HEK293 (cell line): Measurements from ENCODE around the gene MYH6.

Experiments
- CTCF ChIA-PET: fragments of 350-600 bp; formaldehyde crosslinking; extraction: SDS; loops from one replicate; lab custom pipeline; 2021; ENCODE audit warnings: antibody characterized with exemption; lab: Yijun Ruan, JAX
- POLR2A ChIA-PET: fragments of 300-600 bp; formaldehyde crosslinking; extraction: SDS; loops from one replicate; lab custom pipeline; 2020; ENCODE audit warnings: antibody characterized with exemption, inconsistent platforms; lab: Yijun Ruan, JAX
- H3K27ac ChIP-seq: fragments of 200-500 bp; sonication (Bioruptor generic); 2 replicates; pipeline ENCODE4 v1.5.1; 2014; ENCODE audit warnings: low read depth, low read length, control low read depth, inconsistent platforms; ENCODE audit errors: extremely low read depth
- H3K36me3 ChIP-seq, 2 experiments: fragments of 200-500 bp in 1 of 2; sonication (Bioruptor generic) in 1 of 2; 1 replicate in 1 of 2; 2 replicates in 1 of 2; pipeline ENCODE4 v1.5.1; 2014 to 2017; ENCODE audit warnings: inconsistent platforms in 2 of 2, low read length in 2 of 2; ENCODE audit not compliant: control insufficient read depth in 2 of 2, insufficient read depth in 1 of 2
- H3K4me1 ChIP-seq: fragments of 200-500 bp; sonication (Bioruptor generic); 2 replicates; pipeline ENCODE4 v1.5.1; 2014; ENCODE audit warnings: mild to moderate bottlenecking, low read length, inconsistent platforms; ENCODE audit not compliant: control insufficient read depth, insufficient read depth
- H3K4me3 ChIP-seq: 2 replicates; pipeline ENCODE4 v1.5.1; 2011; ENCODE audit warnings: low read depth, mild to moderate bottlenecking, control low read depth, low read length, moderate library complexity
- H3K9me3 ChIP-seq: fragments of 200-500 bp; sonication (Bioruptor generic); 2 replicates; pipeline ENCODE4 v1.5.1; 2014; ENCODE audit warnings: low read depth, low read length, inconsistent platforms; ENCODE audit not compliant: control insufficient read depth, insufficient read depth
- GLI4 ChIP-seq: fragments of 450-650 bp; formaldehyde crosslinking; IDR thresholded peaks from 2 replicates; pipeline ENCODE4 v1.5.1; 2016; ENCODE audit warnings: missing biosample characterization, missing genetic modification characterization
- HOXA7 ChIP-seq: sonication (generic); formaldehyde crosslinking; IDR thresholded peaks from 2 replicates; pipeline ENCODE4 v1.8.1; 2022; ENCODE audit warnings: missing genetic modification reagents, borderline replicate concordance
- KLF16 ChIP-seq: fragments of 450-650 bp; formaldehyde crosslinking; IDR thresholded peaks from 2 replicates; pipeline ENCODE4 v1.5.1; 2017; ENCODE audit warnings: missing biosample characterization, missing genetic modification characterization
- TRIM28 ChIP-seq: IDR thresholded peaks from 2 replicates; pipeline ENCODE4 v1.6.1; 2011; ENCODE audit warnings: low read length, control low read depth, borderline replicate concordance
- ZFP3 ChIP-seq: fragments of 450-650 bp; formaldehyde crosslinking; IDR thresholded peaks from 2 replicates; pipeline ENCODE4 v1.5.1; 2016; ENCODE audit warnings: low read depth, missing biosample characterization, missing genetic modification characterization
- ZNF132 ChIP-seq: fragments of 450-650 bp; formaldehyde crosslinking; IDR thresholded peaks from 2 replicates; pipeline ENCODE4 v1.5.1; 2017; ENCODE audit warnings: missing biosample characterization, missing genetic modification characterization, borderline replicate concordance
- ZNF140 ChIP-seq: fragments of 450-650 bp; formaldehyde crosslinking; IDR thresholded peaks from 2 replicates; pipeline ENCODE4 v1.5.1; 2016; ENCODE audit warnings: missing biosample characterization, missing genetic modification characterization
- ZNF146 ChIP-seq: fragments of 450-650 bp; formaldehyde crosslinking; IDR thresholded peaks from 2 replicates; pipeline ENCODE4 v1.5.1; 2016; ENCODE audit warnings: missing biosample characterization, missing genetic modification characterization
- ZNF16 ChIP-seq: fragments of 450-650 bp; formaldehyde crosslinking; IDR thresholded peaks from 2 replicates; pipeline ENCODE4 v1.5.1; 2016; ENCODE audit warnings: low read depth, missing biosample characterization, missing genetic modification characterization
- ZNF354C ChIP-seq: fragments of 450-650 bp; formaldehyde crosslinking; IDR thresholded peaks from 2 replicates; pipeline ENCODE4 v1.5.1; 2016; ENCODE audit warnings: missing biosample characterization, missing genetic modification characterization, low read depth, borderline replicate concordance
- ZNF510 ChIP-seq: fragments of 450-650 bp; formaldehyde crosslinking; IDR thresholded peaks from 2 replicates; pipeline ENCODE4 v1.5.1; 2018; ENCODE audit warnings: mild to moderate bottlenecking, missing genetic modification characterization, missing biosample characterization; ENCODE audit not compliant: insufficient replicate concordance
- ZNF555 ChIP-seq: fragments of 450-650 bp; formaldehyde crosslinking; conservative IDR thresholded peaks from 2 replicates; pipeline ENCODE4 v1.5.1; 2017; ENCODE audit warnings: missing biosample characterization, mild to moderate bottlenecking, missing genetic modification characterization, inconsistent platforms
- ZNF76 ChIP-seq: fragments of 450-650 bp; formaldehyde crosslinking; IDR thresholded peaks from 2 replicates; pipeline ENCODE4; 2016; ENCODE audit warnings: low read depth, missing biosample characterization, missing genetic modification characterization, borderline replicate concordance
- ZNF830 ChIP-seq: fragments of 450-650 bp; IDR thresholded peaks from 2 replicates; pipeline ENCODE4 v1.5.0; 2018; ENCODE audit warnings: missing biosample characterization, missing genetic modification characterization, low read depth, mild to moderate bottlenecking, moderate library complexity
- TF ChIP-seq, protein P1 (sequence below): fragments of 450-650 bp; formaldehyde crosslinking; IDR thresholded peaks from 2 replicates; pipeline ENCODE4 v1.5.1; 2016; ENCODE audit warnings: missing biosample characterization, missing genetic modification characterization
- TF ChIP-seq, protein P2 (sequence below): fragments of 450-650 bp; formaldehyde crosslinking; conservative IDR thresholded peaks from 2 replicates; pipeline ENCODE4 v1.5.1; 2016; ENCODE audit warnings: low read depth, missing biosample characterization, missing genetic modification characterization
- TF ChIP-seq, protein P3 (sequence below): fragments of 450-650 bp; formaldehyde crosslinking; IDR thresholded peaks from 2 replicates; pipeline ENCODE4 v1.5.1; 2016; ENCODE audit warnings: missing biosample characterization, missing genetic modification characterization, borderline replicate concordance

MYH6 gene

DNA sequence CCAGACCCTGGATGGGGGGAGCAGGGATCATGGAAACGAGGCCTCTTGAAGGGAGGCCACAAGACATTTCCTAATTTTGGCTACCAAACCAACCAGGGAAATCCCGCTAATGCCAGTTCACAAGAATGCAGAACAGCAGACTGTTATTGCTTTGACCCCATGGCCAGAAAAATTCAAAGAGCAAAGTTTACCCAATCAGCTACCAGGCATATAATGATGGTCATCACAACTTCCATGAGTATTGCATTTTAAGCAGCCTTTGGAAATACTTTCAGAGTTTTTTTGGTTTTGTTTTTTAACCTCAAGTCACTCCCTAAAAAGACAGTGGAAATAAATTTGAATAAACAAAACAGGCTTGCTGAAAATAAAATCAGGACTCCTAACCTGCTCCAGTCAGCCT is 35.6 kb downstream of the MYH6 start, which contains the start of gene IL25 (continued):
- no peak for TF ChIP-seq ZNF140 (tag by site-specific recombination)
- TF ChIP-seq, protein P1, sequence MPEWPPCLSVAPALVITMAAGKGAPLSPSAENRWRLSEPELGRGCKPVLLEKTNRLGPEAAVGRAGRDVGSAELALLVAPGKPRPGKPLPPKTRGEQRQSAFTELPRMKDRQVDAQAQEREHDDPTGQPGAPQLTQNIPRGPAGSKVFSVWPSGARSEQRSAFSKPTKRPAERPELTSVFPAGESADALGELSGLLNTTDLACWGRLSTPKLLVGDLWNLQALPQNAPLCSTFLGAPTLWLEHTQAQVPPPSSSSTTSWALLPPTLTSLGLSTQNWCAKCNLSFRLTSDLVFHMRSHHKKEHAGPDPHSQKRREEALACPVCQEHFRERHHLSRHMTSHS (tag by site-specific recombination) = no peak
- TF ChIP-seq ZNF510 (tag by site-specific recombination) = no peak
- TF ChIP-seq ZNF830 = no peak
- TF ChIP-seq ZNF132 (tag by site-specific recombination) = no peak
- TF ChIP-seq, protein P2, sequence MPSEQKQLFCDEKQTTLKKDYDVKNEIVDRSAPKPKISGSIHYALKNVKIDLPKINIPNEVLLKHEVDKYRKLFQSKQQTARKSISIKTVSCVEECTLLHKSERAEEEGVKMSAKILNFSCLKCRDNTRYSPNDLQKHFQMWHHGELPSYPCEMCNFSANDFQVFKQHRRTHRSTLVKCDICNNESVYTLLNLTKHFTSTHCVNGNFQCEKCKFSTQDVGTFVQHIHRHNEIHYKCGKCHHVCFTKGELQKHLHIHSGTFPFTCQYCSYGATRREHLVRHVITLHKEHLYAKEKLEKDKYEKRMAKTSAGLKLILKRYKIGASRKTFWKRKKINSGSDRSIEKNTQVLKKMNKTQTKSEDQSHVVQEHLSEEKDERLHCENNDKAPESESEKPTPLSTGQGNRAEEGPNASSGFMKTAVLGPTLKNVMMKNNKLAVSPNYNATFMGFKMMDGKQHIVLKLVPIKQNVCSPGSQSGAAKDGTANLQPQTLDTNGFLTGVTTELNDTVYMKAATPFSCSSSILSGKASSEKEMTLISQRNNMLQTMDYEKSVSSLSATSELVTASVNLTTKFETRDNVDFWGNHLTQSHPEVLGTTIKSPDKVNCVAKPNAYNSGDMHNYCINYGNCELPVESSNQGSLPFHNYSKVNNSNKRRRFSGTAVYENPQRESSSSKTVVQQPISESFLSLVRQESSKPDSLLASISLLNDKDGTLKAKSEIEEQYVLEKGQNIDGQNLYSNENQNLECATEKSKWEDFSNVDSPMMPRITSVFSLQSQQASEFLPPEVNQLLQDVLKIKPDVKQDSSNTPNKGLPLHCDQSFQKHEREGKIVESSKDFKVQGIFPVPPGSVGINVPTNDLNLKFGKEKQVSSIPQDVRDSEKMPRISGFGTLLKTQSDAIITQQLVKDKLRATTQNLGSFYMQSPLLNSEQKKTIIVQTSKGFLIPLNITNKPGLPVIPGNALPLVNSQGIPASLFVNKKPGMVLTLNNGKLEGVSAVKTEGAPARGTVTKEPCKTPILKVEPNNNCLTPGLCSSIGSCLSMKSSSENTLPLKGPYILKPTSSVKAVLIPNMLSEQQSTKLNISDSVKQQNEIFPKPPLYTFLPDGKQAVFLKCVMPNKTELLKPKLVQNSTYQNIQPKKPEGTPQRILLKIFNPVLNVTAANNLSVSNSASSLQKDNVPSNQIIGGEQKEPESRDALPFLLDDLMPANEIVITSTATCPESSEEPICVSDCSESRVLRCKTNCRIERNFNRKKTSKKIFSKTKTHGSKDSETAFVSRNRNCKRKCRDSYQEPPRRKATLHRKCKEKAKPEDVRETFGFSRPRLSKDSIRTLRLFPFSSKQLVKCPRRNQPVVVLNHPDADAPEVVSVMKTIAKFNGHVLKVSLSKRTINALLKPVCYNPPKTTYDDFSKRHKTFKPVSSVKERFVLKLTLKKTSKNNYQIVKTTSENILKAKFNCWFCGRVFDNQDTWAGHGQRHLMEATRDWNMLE = no peak
- no peak for TF ChIP-seq TRIM28

DNA sequence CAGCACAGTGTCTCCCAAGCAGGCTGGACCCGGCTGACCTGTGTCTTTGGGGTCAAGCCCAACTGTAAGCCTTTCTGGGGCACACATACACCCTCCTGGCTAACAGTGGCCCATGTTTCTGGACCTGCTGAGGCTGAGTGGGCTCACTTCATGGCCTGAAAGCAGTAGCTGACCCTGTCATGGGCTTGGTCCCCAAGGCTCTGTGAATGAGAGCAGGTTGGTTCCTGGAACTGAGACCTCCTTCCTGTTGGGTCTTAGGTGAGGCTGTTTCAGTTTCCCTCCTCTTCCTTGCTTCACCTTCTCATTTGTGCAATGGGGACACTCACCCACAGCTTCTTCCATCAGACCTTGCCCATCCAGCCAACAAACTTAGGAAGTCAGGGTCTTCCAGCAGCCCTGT is 36.2 kb downstream of the MYH6 start:
- Histone ChIP-seq H3K4me1 (no peaks in the 10 kb centered on the region), H3K9me3 (no peaks in the 10 kb centered on the region), H3K4me3 (no peak overlapping the region), H3K36me3 (no peaks in the 10 kb centered on the region), H3K27ac (no peak overlapping the region)
- ChIA-PET POLR2A (no interaction called here), CTCF (no interaction called here)
- no peak for TF ChIP-seq KLF16 (tag by site-specific recombination)

DNA sequence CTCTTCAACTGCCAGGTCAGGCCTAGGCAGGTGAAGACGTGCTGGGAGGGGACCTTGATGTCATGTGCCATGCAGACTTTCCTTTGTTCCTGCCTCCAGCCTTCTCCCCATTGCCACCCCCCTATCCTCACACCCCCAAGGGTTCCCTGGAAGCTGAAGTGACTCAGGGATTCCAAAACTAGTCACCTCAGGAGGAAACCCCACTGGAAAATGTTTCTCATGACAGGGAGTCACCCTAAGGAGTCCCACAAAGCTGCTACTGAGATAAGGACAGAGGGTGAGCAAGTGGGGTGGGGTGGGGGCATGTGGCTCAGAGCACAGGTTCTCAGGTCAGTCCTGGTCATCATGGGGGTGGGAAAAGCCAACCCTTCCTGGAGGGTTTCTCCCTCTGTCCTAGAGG is 37.9 kb downstream of the MYH6 start:
- Histone ChIP-seq H3K27ac (no peak overlapping the region), H3K36me3 (no peaks in the 10 kb centered on the region), H3K9me3 (no peaks in the 10 kb centered on the region), H3K4me1 (no peaks in the 10 kb centered on the region), H3K4me3 (no peak overlapping the region)
- CTCF ChIA-PET = interaction anchor here (0.7 to 2.8 kb wide), 2 partner anchors 9 to 191 kb away, joined by 3 to 18 read pairs; no protein-coding TSS in a partner anchor
- POLR2A ChIA-PET = no interaction called here
- TF ChIP-seq ZNF555 (tag by site-specific recombination) (no peak), ZNF354C (tag by site-specific recombination) (no peak), ZNF16 (tag by site-specific recombination) (no peak), HOXA7 (no peak), GLI4 (tag by site-specific recombination) (no peak), ZFP3 (tag by site-specific recombination) (no peak), ZNF146 (tag by site-specific recombination) (no peak), ZNF76 (tag by site-specific recombination) (no peak)
- TF ChIP-seq, protein P3, sequence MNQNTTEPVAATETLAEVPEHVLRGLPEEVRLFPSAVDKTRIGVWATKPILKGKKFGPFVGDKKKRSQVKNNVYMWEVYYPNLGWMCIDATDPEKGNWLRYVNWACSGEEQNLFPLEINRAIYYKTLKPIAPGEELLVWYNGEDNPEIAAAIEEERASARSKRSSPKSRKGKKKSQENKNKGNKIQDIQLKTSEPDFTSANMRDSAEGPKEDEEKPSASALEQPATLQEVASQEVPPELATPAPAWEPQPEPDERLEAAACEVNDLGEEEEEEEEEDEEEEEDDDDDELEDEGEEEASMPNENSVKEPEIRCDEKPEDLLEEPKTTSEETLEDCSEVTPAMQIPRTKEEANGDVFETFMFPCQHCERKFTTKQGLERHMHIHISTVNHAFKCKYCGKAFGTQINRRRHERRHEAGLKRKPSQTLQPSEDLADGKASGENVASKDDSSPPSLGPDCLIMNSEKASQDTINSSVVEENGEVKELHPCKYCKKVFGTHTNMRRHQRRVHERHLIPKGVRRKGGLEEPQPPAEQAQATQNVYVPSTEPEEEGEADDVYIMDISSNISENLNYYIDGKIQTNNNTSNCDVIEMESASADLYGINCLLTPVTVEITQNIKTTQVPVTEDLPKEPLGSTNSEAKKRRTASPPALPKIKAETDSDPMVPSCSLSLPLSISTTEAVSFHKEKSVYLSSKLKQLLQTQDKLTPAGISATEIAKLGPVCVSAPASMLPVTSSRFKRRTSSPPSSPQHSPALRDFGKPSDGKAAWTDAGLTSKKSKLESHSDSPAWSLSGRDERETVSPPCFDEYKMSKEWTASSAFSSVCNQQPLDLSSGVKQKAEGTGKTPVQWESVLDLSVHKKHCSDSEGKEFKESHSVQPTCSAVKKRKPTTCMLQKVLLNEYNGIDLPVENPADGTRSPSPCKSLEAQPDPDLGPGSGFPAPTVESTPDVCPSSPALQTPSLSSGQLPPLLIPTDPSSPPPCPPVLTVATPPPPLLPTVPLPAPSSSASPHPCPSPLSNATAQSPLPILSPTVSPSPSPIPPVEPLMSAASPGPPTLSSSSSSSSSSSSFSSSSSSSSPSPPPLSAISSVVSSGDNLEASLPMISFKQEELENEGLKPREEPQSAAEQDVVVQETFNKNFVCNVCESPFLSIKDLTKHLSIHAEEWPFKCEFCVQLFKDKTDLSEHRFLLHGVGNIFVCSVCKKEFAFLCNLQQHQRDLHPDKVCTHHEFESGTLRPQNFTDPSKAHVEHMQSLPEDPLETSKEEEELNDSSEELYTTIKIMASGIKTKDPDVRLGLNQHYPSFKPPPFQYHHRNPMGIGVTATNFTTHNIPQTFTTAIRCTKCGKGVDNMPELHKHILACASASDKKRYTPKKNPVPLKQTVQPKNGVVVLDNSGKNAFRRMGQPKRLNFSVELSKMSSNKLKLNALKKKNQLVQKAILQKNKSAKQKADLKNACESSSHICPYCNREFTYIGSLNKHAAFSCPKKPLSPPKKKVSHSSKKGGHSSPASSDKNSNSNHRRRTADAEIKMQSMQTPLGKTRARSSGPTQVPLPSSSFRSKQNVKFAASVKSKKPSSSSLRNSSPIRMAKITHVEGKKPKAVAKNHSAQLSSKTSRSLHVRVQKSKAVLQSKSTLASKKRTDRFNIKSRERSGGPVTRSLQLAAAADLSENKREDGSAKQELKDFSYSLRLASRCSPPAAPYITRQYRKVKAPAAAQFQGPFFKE = no peak
